ENCODE data around the gene SLC25A21. TPM values are rescaled to one million over a fixed set of nuclear protein-coding genes. Genes with fewer than 3 reads are reported as not detected.

The SLC25A21 gene
- total RNA-seq, 6 experiments from 2014 or later = 0.09 to 0.37 (median 0.18) TPM; not detected in 1

- ATAC-seq (no peak), DNase-seq (no peak)
- TF ChIP-seq CTCF (IDR thresholded peaks at IDR 0.05) (no peak), POLR2A (IDR thresholded peaks at IDR 0.05) (no peak)
- no peaks in the 10 kb centered on the region for H3K4me1 ChIP-seq
- no peaks in the 10 kb centered on the region for H3K36me3 ChIP-seq
- intact Hi-C loops (cut with DNase I) = no loop called here
- H3K27ac ChIP-seq = no peak overlapping the region
- no peaks in the 10 kb centered on the region for H3K9me3 ChIP-seq
- 49% methylated on average over 3 of the region's 3 CpGs for WGBS (ENCODE audit: insufficient coverage, low coverage, low lambda C conversion rate, missing lambda C conversion rate)
- H3K4me3 ChIP-seq = no peak overlapping the region
- H3K27me3 ChIP-seq = no peaks in the 10 kb centered on the region
Measured at GRCh38 chr14:37142835-37143401, 29.5 kb downstream of the SLC25A21 start.

GRCh38 chr14:37140176-37140575, 32.2 kb downstream of the SLC25A21 start:
- Histone ChIP-seq H3K27me3 (no peaks in the 10 kb centered on the region), H3K27ac (no peak overlapping the region), H3K4me1 (no peaks in the 10 kb centered on the region), H3K4me3 (no peak overlapping the region), H3K36me3 (no peaks in the 10 kb centered on the region), H3K9me3 (no peaks in the 10 kb centered on the region)
- ATAC-seq (no peak), DNase-seq (no peak)
- no peak for TF ChIP-seq POLR2A (IDR thresholded peaks at IDR 0.05)
- TF ChIP-seq CTCF (IDR thresholded peaks at IDR 0.05) = no peak
- intact Hi-C loops (cut with DNase I) = no loop called here
- WGBS (ENCODE audit: insufficient coverage, low coverage, low lambda C conversion rate, missing lambda C conversion rate) = 71% methylated on average over 2 of the region's 2 CpGs

- Histone ChIP-seq H3K4me3 (no peak overlapping the region), H3K27ac (no peak overlapping the region), H3K4me1 (no peaks in the 10 kb centered on the region), H3K9me3 (no peaks in the 10 kb centered on the region), H3K27me3 (no peaks in the 10 kb centered on the region), H3K36me3 (no peaks in the 10 kb centered on the region)
- intact Hi-C loops (cut with DNase I) = no loop called here
- TF ChIP-seq POLR2A (IDR thresholded peaks at IDR 0.05) (no peak), CTCF (IDR thresholded peaks at IDR 0.05) (no peak)
- no peak for DNase-seq
- ATAC-seq = no peak
- WGBS (ENCODE audit: insufficient coverage, low coverage, low lambda C conversion rate, missing lambda C conversion rate) = 69% methylated on average over 3 of the region's 3 CpGs
Measured at GRCh38 chr14:37139710-37140109, 32.7 kb downstream of the SLC25A21 start.

- DNase-seq = no peak
- no peak overlapping the region for H3K4me3 ChIP-seq
- intact Hi-C loops (cut with DNase I) = no loop called here
- no peak for ATAC-seq
- no peaks in the 10 kb centered on the region for H3K27me3 ChIP-seq
- no peaks in the 10 kb centered on the region for H3K4me1 ChIP-seq
- no peak overlapping the region for H3K27ac ChIP-seq
- 64% methylated on average over 2 of the region's 2 CpGs for WGBS (ENCODE audit: insufficient coverage, low coverage, low lambda C conversion rate, missing lambda C conversion rate)
- no peaks in the 10 kb centered on the region for H3K36me3 ChIP-seq
- no peak for TF ChIP-seq POLR2A (IDR thresholded peaks at IDR 0.05)
- no peak for TF ChIP-seq CTCF (IDR thresholded peaks at IDR 0.05)
- no peaks in the 10 kb centered on the region for H3K9me3 ChIP-seq
Measured at GRCh38 chr14:37138898-37139297, 33.5 kb downstream of the SLC25A21 start.
